K562 (cell line): ENCODE data around the gene LGALS7B.
"Not testable (repeated sequence)": the region's sequence is repeated elsewhere in the genome, so short reads cannot be mapped to it uniquely, and the experiment has no call there.

ENCODE experiments used
- CBX5 ChIP-seq: IDR thresholded peaks from 2 replicates; pipeline ENCODE4 v1.6.1; 2014; ENCODE audit warnings: low read depth, borderline replicate concordance
- CC2D1A ChIP-seq: fragments of 450-650 bp; IDR thresholded peaks from 2 replicates; pipeline ENCODE4 v1.6.1; 2017; ENCODE audit warnings: mild to moderate bottlenecking
- CTCF ChIP-seq, 3 experiments: IDR thresholded peaks in 2 of 3; conservative IDR thresholded peaks in 1 of 3; 2 replicates each; pipeline ENCODE4 v1.5.1; 2011 to 2012; ENCODE audit warnings: low read length in 3 of 3, mild to moderate bottlenecking in 3 of 3, control low read depth in 2 of 3, improper control_type of control experiment in 1 of 3, inconsistent platforms in 1 of 3, low read depth in 1 of 3, mixed read lengths in 1 of 3, moderate library complexity in 1 of 3; ENCODE audit not compliant: insufficient read depth in 2 of 3
- EZH2 ChIP-seq: IDR thresholded peaks from 2 replicates; pipeline ENCODE4 v1.6.1; 2012; ENCODE audit warnings: low read depth, mild to moderate bottlenecking, inconsistent platforms, low read length, borderline replicate concordance
- JUN ChIP-seq, 2 experiments: sonication (generic) in 1 of 2; formaldehyde crosslinking in 1 of 2; IDR thresholded peaks; 2 replicates each; pipeline versions ENCODE4 v1.6.1 to v1.8.0; 2012 to 2022; ENCODE audit warnings: borderline replicate concordance in 2 of 2, mild to moderate bottlenecking in 2 of 2, improper control_type of control experiment in 1 of 2, low read depth in 1 of 2, low read length in 1 of 2, missing genetic modification reagents in 1 of 2
- MAFF ChIP-seq: IDR thresholded peaks from 2 replicates; pipeline ENCODE4 v1.6.1; 2012; ENCODE audit warnings: low read length, improper control_type of control experiment
- TCF7L2 ChIP-seq: fragments of 150-350 bp; IDR thresholded peaks from 2 replicates; pipeline ENCODE4 v1.6.1; 2016; ENCODE audit warnings: low read depth, mild to moderate bottlenecking, low read length, moderate library complexity
- TSHZ1 ChIP-seq: fragments of 250-450 bp; sonication (Bioruptor Pico); IDR thresholded peaks from 2 replicates; pipeline ENCODE4 v1.4.0; 2020; ENCODE audit warnings: mild to moderate bottlenecking, moderate library complexity
- ZBED1 ChIP-seq: IDR thresholded peaks from 2 replicates; pipeline ENCODE4 v1.6.1; 2014
- ZBTB8A ChIP-seq: fragments of 450-650 bp; IDR thresholded peaks from 2 replicates; pipeline ENCODE4 v1.6.1; 2018; ENCODE audit warnings: mild to moderate bottlenecking, moderate library complexity; ENCODE audit not compliant: partially characterized antibody
- ZNF24 ChIP-seq: fragments of 450-650 bp; IDR thresholded peaks from 2 replicates; pipeline ENCODE4 v1.6.1; 2016
- ZNF766 ChIP-seq: fragments of 200-800 bp; sonication (Bioruptor generic); conservative IDR thresholded peaks from 2 replicates; pipeline ENCODE4 v1.6.1; 2016; ENCODE audit warnings: missing genetic modification characterization, missing compliant biosample characterization

GRCh38 chr19:38770949-38771275 is 18.1 kb upstream of the LGALS7B start:
- TF ChIP-seq ZBED1; EZH2; ZBTB8A; CTCF (IDR thresholded peaks at IDR 0.05 in 2 of 3, conservative IDR thresholded peaks at IDR 0.05 in 1 of 3; ENCODE audit: insufficient read depth in 2 of 3, low read depth in 1 of 3, low read length in 3 of 3); MAFF; ZNF766 (CRISPR knock-in tag); JUN (IDR thresholded peaks at IDR 0.05; ENCODE audit: borderline replicate concordance, low read depth, low read length); JUN (CRISPR knock-in tag; IDR thresholded peaks at IDR 0.05; ENCODE audit: borderline replicate concordance); CC2D1A; CBX5; TCF7L2; TSHZ1 (CRISPR knock-in tag); ZNF24: not testable (repeated sequence)
